CD8-positive, alpha-beta memory T cell (primary cell): ENCODE measurements around the gene REC114. TPM values are rescaled to one million over a fixed set of nuclear protein-coding genes. Genes with fewer than 3 reads are reported as not detected.
"Not testable (repeated sequence)": the region's sequence is repeated elsewhere in the genome, so short reads cannot be mapped to it uniquely, and the experiment has no call there.

ENCODE experiments used
- CTCF ChIA-PET: fragments of 350-600 bp; sonication (Branson Sonifier 250); formaldehyde crosslinking; loops from one replicate; lab custom pipeline; 2021; ENCODE audit warnings: antibody characterized with exemption; lab: Charles Lee
- POLR2A ChIA-PET: fragments of 350-600 bp; sonication (Branson Sonifier 250); formaldehyde crosslinking; loops from one replicate; lab custom pipeline; 2021; ENCODE audit warnings: antibody characterized with exemption; lab: Charles Lee
- DNase-seq, 5 donors: peaks; one replicate each; pipeline versions ENCODE4 v3.0.0 to v3.0.0-alpha.2; 2020 to 2022; ENCODE audit warnings: mixed read lengths in 1 of 5
- H3K27ac ChIP-seq: one replicate; pipeline ENCODE4 v1.7.0; 2013; ENCODE audit warnings: low read depth, mild to moderate bottlenecking, low read length, moderate library complexity
- H3K27me3 ChIP-seq: 2 replicates; pipeline ENCODE4 v1.7.0; 2013; ENCODE audit warnings: low read length, mild to moderate bottlenecking; ENCODE audit not compliant: insufficient read depth, poor library complexity, severe bottlenecking
- H3K36me3 ChIP-seq: 2 replicates; pipeline ENCODE4 v1.7.0; 2013; ENCODE audit warnings: mild to moderate bottlenecking, low read length, moderate library complexity; ENCODE audit not compliant: insufficient read depth
- H3K4me1 ChIP-seq: 2 replicates; pipeline ENCODE4 v1.7.0; 2013; ENCODE audit warnings: mild to moderate bottlenecking, low read length, moderate library complexity; ENCODE audit not compliant: insufficient read depth
- H3K4me3 ChIP-seq: 2 replicates; pipeline ENCODE4 v1.7.0; 2013; ENCODE audit warnings: mild to moderate bottlenecking, low read length
- H3K9me3 ChIP-seq: 2 replicates; pipeline ENCODE4 v1.7.0; 2013; ENCODE audit warnings: mild to moderate bottlenecking, low read length
- H3K27ac Mint-ChIP-seq, 8 donors: one replicate each; pipeline ENCODE4 v1.8.0; 2020 to 2021; ENCODE audit warnings: mixed read lengths in 8 of 8, mild to moderate bottlenecking in 6 of 8, inconsistent platforms in 3 of 8, moderate library complexity in 3 of 8
- H3K27me3 Mint-ChIP-seq, 2 donors: one replicate each; pipeline ENCODE4 v1.8.0; 2020 to 2021; ENCODE audit warnings: mixed read lengths in 2 of 2, mild to moderate bottlenecking in 1 of 2, moderate library complexity in 1 of 2
- H3K36me3 Mint-ChIP-seq, 3 donors: one replicate each; pipeline ENCODE4 v1.8.0; 2020 to 2021; ENCODE audit warnings: mixed read lengths in 3 of 3, inconsistent platforms in 1 of 3, mild to moderate bottlenecking in 1 of 3
- H3K4me1 Mint-ChIP-seq, 3 donors: one replicate each; pipeline ENCODE4 v1.8.0; 2020 to 2021; ENCODE audit warnings: mixed read lengths in 3 of 3, inconsistent platforms in 1 of 3, mild to moderate bottlenecking in 1 of 3
- H3K4me3 Mint-ChIP-seq, 7 donors: one replicate each; pipeline ENCODE4 v1.8.0; 2020 to 2021; ENCODE audit warnings: mixed read lengths in 7 of 7, mild to moderate bottlenecking in 6 of 7, moderate library complexity in 4 of 7, inconsistent platforms in 2 of 7
- H3K9me3 Mint-ChIP-seq, 5 donors: one replicate each; pipeline ENCODE4 v1.8.0; 2020 to 2022; ENCODE audit warnings: mixed read lengths in 5 of 5, mild to moderate bottlenecking in 3 of 5, moderate library complexity in 2 of 5, inconsistent platforms in 1 of 5
- polyA plus RNA-seq: library from polyadenylated mRNA; unstranded; fragments of 300-500 nt; fragmentation: Illumina TruSeq; gene quantifications from one replicate; pipeline ENCODE4 v1.2.3, GENCODE V29; 2021
- total RNA-seq, 2 experiments: library from RNA; stranded (reverse); gene quantifications; one replicate each; pipeline ENCODE4 v1.2.3, GENCODE V29; 2021

Gene REC114
- total and polyA plus RNA-seq, 3 experiments from 2014 or later: not detected

GRCh38 chr15:73424506-73424905 lies 18.5 kb upstream of the REC114 start:
- H3K4me1 Mint-ChIP-seq: peaks cover 5 to 6% (median 6%) of the 10 kb centered on the region in 3 donors
- CTCF ChIA-PET: interaction anchor here (0.7 kb wide), 1 partner anchor 27 kb away, joined by 3 read pairs; no protein-coding TSS in a partner anchor
- H3K27me3 Mint-ChIP-seq: peaks cover 10 to 26% of the 10 kb centered on the region in 2 donors

GRCh38 chr15:73425510-73425909 lies 17.5 kb upstream of the REC114 start:
- H3K27me3 Mint-ChIP-seq: peaks cover 10 to 26% of the 10 kb centered on the region in 2 donors
- CTCF ChIA-PET: interaction anchor here (1.1 kb wide), 1 partner anchor 10 kb away, joined by 4 read pairs; no protein-coding TSS in a partner anchor

More at GRCh38 chr15:73424506-73424905, 18.5 kb upstream of the REC114 start:
- Histone ChIP-seq H3K4me1 (no peaks in the 10 kb centered on the region), H3K36me3 (no peaks in the 10 kb centered on the region), H3K27me3 (no peaks in the 10 kb centered on the region), H3K4me3 (no peak overlapping the region), H3K27ac (no peak overlapping the region), H3K9me3 (no peaks in the 10 kb centered on the region)
- Mint-ChIP-seq H3K36me3 (no peaks in the 10 kb centered on the region), H3K9me3 (no peaks in the 10 kb centered on the region), H3K27ac (no peak overlapping the region), H3K4me3 (no peak overlapping the region)
- DNase-seq: no peak
- POLR2A ChIA-PET: no interaction called here

GRCh38 chr15:73426323-73426994 lies 16.5 kb upstream of the REC114 start:
- Histone ChIP-seq H3K27ac (no peak overlapping the region), H3K27me3 (no peaks in the 10 kb centered on the region), H3K36me3 (no peaks in the 10 kb centered on the region), H3K4me3 (no peak overlapping the region), H3K4me1 (no peaks in the 10 kb centered on the region), H3K9me3 (no peaks in the 10 kb centered on the region)
- DNase-seq: no peak
- Mint-ChIP-seq H3K36me3 (no peaks in the 10 kb centered on the region), H3K9me3 (no peaks in the 10 kb centered on the region), H3K4me1 (peaks cover 5 to 6% (median 6%) of the 10 kb centered on the region in 3 donors), H3K27me3 (peaks cover 10 to 23% of the 10 kb centered on the region in 2 donors), H3K27ac (no peak overlapping the region), H3K4me3 (peak overlapping the region in 1 of 7 donors; percentile 28)
- ChIA-PET CTCF (interaction anchor here (1.1 kb wide), 1 partner anchor 9 kb away, joined by 4 read pairs; no protein-coding TSS in a partner anchor), POLR2A (no interaction called here)

More at GRCh38 chr15:73425510-73425909, 17.5 kb upstream of the REC114 start:
- Histone ChIP-seq H3K27me3 (no peaks in the 10 kb centered on the region), H3K36me3 (no peaks in the 10 kb centered on the region), H3K4me3 (no peak overlapping the region), H3K27ac (no peak overlapping the region), H3K9me3 (no peaks in the 10 kb centered on the region), H3K4me1 (no peaks in the 10 kb centered on the region)
- Mint-ChIP-seq H3K4me1 (peaks cover 5 to 6% (median 6%) of the 10 kb centered on the region in 3 donors), H3K9me3 (no peaks in the 10 kb centered on the region), H3K4me3 (no peak overlapping the region), H3K27ac (no peak overlapping the region), H3K36me3 (no peaks in the 10 kb centered on the region)
- POLR2A ChIA-PET: no interaction called here
- DNase-seq: no peak

DNA sequence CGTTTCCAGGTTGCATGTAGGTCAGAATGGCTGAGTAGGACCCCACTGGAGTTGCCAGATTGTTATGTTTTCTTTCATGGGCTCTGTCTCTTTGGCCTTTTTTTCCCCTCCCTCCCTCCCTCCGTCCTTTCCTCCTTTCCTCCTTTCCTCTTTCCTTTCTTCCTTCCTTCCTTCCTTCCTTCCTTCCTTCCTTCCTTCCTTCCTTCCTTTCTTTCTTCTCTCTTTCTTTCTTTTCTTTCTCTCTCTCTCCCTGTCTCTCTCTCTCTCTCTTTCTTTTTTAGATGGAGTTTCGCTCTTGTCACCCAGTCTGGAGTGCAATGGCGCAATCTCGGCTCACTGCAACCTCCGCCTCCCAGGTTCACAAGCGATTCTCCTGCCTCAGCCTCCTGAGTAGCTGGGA lies 11.6 kb upstream of the REC114 start:
- H3K36me3 Mint-ChIP-seq, DNase-seq, H3K36me3 ChIP-seq, H3K9me3 ChIP-seq, H3K4me3 ChIP-seq, H3K4me3 Mint-ChIP-seq, H3K27ac Mint-ChIP-seq, H3K9me3 Mint-ChIP-seq, H3K27ac ChIP-seq, H3K27me3 ChIP-seq, CTCF ChIA-PET, H3K4me1 ChIP-seq, H3K4me1 Mint-ChIP-seq, POLR2A ChIA-PET: not testable (repeated sequence)
- peaks cover 14 to 35% of the 10 kb centered on the region in 2 donors for H3K27me3 Mint-ChIP-seq

DNA sequence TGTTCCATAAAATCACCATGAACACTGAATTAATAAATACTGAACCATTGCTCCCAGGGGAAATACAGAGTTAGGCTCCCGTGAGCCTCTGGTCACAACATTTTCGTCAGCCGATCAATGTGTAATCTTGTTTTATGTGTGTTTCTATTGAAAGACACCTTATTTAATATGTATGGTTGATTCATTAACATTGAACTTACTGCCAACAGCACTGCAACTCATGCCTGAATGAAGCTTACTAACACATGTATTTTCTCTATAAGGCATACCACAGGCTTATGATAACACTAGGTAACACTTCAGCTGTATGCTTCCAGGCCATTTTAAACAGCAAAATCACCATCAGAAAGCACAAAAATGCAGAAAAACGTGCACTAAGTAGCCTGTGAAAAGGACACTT lies 9.1 kb upstream of the REC114 start:
- no peak overlapping the region for H3K27ac Mint-ChIP-seq
- Histone ChIP-seq H3K27me3 (no peaks in the 10 kb centered on the region), H3K36me3 (no peaks in the 10 kb centered on the region), H3K27ac (no peak overlapping the region), H3K9me3 (no peaks in the 10 kb centered on the region), H3K4me1 (no peaks in the 10 kb centered on the region), H3K4me3 (no peak overlapping the region)
- H3K4me3 Mint-ChIP-seq: no peak overlapping the region
- POLR2A ChIA-PET: no interaction called here
- no peak for DNase-seq
- no peaks in the 10 kb centered on the region for H3K9me3 Mint-ChIP-seq
- H3K4me1 Mint-ChIP-seq: peaks cover 0 to 8% (median 3%) of the 10 kb centered on the region in 3 donors
- H3K27me3 Mint-ChIP-seq: peaks cover 15 to 36% of the 10 kb centered on the region in 2 donors
- no peaks in the 10 kb centered on the region for H3K36me3 Mint-ChIP-seq
- CTCF ChIA-PET: no interaction called here

GRCh38 chr15:73436613-73437012 lies 6.4 kb upstream of the REC114 start:
- H3K27me3 ChIP-seq: no peaks in the 10 kb centered on the region
- ChIA-PET CTCF (no interaction called here), POLR2A (no interaction called here)
- Mint-ChIP-seq H3K9me3 (no peaks in the 10 kb centered on the region), H3K27ac (no peak overlapping the region), H3K4me3 (no peak overlapping the region), H3K27me3 (peaks cover 15 to 44% of the 10 kb centered on the region in 2 donors), H3K4me1 (peaks cover 0 to 8% (median 3%) of the 10 kb centered on the region in 3 donors), H3K36me3 (no peaks in the 10 kb centered on the region)
- no peaks in the 10 kb centered on the region for H3K36me3 ChIP-seq
- H3K9me3 ChIP-seq: no peaks in the 10 kb centered on the region
- H3K27ac ChIP-seq: no peak overlapping the region
- DNase-seq: no peak
- no peak overlapping the region for H3K4me3 ChIP-seq
- no peaks in the 10 kb centered on the region for H3K4me1 ChIP-seq

DNA sequence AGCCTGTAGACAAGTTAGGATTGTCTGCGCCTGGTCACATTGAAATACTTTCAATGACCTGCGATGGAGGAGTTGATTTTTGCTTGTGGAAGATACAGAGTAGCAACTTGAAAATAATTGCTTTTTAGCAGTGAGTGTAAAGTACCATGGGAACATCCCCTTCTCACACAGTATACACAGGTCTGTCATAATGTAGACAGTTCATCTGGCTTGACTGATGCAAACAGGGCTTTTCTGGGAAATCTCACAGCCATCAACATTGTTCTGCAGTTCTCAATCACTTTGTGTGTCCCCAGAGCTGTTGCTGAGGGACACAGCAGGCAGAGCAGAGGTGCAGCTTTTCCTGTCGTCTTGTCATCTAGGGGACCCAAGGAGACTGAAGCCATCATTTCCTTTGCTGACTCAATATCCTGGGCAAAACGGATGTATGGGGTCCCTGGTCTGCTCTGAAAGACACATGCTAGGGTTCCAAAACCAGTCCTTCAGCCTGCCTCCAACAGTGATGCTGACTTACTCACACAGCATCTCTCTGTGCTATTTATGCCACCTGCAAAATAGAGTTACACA lies 5.3 kb upstream of the REC114 start:
- CTCF ChIA-PET: no interaction called here
- Mint-ChIP-seq H3K36me3 (no peaks in the 10 kb centered on the region), H3K27ac (no peak overlapping the region), H3K4me3 (no peak overlapping the region), H3K27me3 (peaks cover 12 to 43% of the 10 kb centered on the region in 2 donors), H3K9me3 (no peaks in the 10 kb centered on the region), H3K4me1 (peaks cover 0 to 8% (median 3%) of the 10 kb centered on the region in 3 donors)
- Histone ChIP-seq H3K27ac (no peak overlapping the region), H3K36me3 (no peaks in the 10 kb centered on the region), H3K9me3 (no peaks in the 10 kb centered on the region), H3K4me1 (no peaks in the 10 kb centered on the region), H3K4me3 (no peak overlapping the region), H3K27me3 (no peaks in the 10 kb centered on the region)
- POLR2A ChIA-PET: no interaction called here
- DNase-seq: no peak

DNA sequence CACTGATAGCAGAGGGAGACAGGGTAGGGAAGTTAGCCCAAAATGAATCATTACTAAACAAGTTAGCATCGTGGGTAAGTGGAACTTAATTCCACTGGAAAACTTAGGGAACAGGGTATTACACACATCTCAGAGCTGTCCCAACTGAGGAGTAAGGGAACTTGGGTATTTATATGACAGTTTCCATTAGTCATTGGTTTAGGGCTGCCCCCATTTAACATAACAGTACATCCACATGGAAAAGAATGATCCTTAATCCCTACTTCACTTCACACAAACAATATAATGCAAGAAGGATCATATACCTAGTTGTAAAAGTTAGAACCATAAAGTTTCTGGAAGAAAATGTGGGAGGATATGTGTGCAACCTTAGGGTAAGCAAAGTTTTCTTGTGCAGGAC lies 4.3 kb upstream of the REC114 start:
- ChIA-PET POLR2A (no interaction called here), CTCF (no interaction called here)
- H3K4me1 ChIP-seq: no peaks in the 10 kb centered on the region

More for the DNA sequence above, 4.3 kb upstream of the REC114 start:
- Mint-ChIP-seq H3K4me1 (peaks cover 0 to 8% (median 3%) of the 10 kb centered on the region in 3 donors), H3K36me3 (no peaks in the 10 kb centered on the region), H3K9me3 (peaks cover 0 to 3% (median 0%) of the 10 kb centered on the region in 5 donors), H3K4me3 (no peak overlapping the region), H3K27ac (no peak overlapping the region), H3K27me3 (peaks cover 8 to 40% of the 10 kb centered on the region in 2 donors)
- H3K9me3 ChIP-seq: no peaks in the 10 kb centered on the region
- H3K27ac ChIP-seq: no peak overlapping the region
- H3K4me3 ChIP-seq: no peak overlapping the region
- DNase-seq: no peak
- H3K36me3 ChIP-seq: no peaks in the 10 kb centered on the region
- H3K27me3 ChIP-seq: no peaks in the 10 kb centered on the region
